Right lobe of liver (tissue), 4 donors: Measurements from ENCODE around the gene MNX1.

Source experiments
- POLR2A ChIP-seq: fragments of 450-650 bp; IDR thresholded peaks from one replicate; pipeline ENCODE4 v1.6.1; 2017; ENCODE audit warnings: antibody characterized with exemption, mild to moderate bottlenecking
- TF ChIP-seq, protein P1 (sequence below), 4 donors: fragments of 200-600 bp in 3 of 4; fragments of 450-650 bp in 1 of 4; IDR thresholded peaks; one replicate each; pipeline versions ENCODE4 v1.5.1 to v1.8.0; 2016 to 2022; ENCODE audit warnings: antibody characterized with exemption in 4 of 4, mild to moderate bottlenecking in 2 of 4
- donor health status: DM: no; HTN: no; CAD: no.
- donor health status: DM: no; HTN: no; CAD: no.
- donor health status: DM: no; HTN: yes; CAD: no.

GRCh38 chr7:156993021-156993924, 17.2 kb downstream of the MNX1 start:
- TF ChIP-seq, protein P1, sequence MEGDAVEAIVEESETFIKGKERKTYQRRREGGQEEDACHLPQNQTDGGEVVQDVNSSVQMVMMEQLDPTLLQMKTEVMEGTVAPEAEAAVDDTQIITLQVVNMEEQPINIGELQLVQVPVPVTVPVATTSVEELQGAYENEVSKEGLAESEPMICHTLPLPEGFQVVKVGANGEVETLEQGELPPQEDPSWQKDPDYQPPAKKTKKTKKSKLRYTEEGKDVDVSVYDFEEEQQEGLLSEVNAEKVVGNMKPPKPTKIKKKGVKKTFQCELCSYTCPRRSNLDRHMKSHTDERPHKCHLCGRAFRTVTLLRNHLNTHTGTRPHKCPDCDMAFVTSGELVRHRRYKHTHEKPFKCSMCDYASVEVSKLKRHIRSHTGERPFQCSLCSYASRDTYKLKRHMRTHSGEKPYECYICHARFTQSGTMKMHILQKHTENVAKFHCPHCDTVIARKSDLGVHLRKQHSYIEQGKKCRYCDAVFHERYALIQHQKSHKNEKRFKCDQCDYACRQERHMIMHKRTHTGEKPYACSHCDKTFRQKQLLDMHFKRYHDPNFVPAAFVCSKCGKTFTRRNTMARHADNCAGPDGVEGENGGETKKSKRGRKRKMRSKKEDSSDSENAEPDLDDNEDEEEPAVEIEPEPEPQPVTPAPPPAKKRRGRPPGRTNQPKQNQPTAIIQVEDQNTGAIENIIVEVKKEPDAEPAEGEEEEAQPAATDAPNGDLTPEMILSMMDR (IDR thresholded peaks at IDR 0.05) = no peak
- TF ChIP-seq POLR2A = no peak
